HG03460 (cell line): ENCODE data around the gene TMEM192.
"Not testable (repeated sequence)": the region's sequence is repeated elsewhere in the genome, so short reads cannot be mapped to it uniquely, and the experiment has no call there.

Experiments used
- ATAC-seq: cut with Tn5 transposase; IDR thresholded peaks from one replicate; pipeline ENCODE4 v1.9.1; 2021; ENCODE audit not compliant: unreplicated experiment

The TMEM192 gene

DNA sequence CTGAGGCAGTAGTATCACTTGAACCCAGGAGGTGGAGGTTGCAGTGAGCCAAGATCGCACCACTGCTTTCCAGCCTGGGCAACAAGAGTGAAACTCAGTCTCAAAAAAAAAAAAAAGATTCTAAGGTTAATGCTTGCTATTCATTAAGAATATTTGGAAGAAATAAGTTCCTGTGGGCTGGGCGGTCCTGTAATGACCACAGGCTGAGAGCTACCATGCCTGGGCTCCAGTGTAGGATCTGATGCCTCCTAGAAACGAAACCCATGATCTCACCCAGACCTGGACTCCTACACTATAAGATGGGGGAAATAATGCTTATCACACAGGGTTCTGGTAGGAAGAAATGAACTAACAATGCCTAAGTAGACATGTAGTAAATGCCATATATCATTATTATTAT lies 17.8 kb downstream of the TMEM192 start:
- no peak for ATAC-seq

DNA sequence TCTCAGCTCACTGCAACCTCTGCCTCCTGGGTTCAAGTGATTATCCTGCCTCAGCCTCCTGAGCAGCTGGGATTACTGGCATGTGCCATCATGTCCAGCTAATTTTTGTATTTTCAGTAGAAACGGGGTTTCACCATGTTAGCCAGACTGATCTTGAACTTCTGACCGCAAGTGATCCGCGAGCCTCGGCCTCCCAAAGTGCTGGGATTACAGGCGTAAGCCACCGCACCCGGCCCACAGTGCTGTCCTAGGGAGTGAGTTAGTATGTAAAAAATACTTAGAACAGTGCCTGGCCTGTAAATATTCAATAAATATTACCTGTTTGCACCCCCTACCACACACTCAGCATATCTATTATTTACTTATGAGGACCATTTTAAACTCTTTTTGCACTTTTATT lies 20.5 kb downstream of the TMEM192 start:
- not testable (repeated sequence) for ATAC-seq

DNA sequence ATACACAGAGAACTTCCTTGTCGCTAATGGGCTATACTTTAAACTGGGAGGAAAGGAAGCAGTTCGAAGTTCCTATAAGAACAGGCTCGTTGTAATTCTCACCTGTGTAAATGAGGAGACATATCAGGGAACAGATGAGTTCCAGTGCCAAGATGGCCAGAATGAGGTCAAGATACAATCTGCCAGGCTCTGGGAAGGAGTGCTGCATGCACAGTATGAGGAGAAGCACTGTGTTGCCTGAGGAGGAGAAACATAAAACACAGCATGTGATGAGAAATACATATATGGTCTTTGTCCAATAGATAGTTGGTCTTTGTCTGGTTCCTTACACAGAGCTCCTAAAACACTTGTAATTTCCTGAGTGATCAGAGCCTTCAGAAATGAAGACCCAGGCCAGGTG lies 24.3 kb downstream of the TMEM192 start:
- ATAC-seq: no peak

DNA sequence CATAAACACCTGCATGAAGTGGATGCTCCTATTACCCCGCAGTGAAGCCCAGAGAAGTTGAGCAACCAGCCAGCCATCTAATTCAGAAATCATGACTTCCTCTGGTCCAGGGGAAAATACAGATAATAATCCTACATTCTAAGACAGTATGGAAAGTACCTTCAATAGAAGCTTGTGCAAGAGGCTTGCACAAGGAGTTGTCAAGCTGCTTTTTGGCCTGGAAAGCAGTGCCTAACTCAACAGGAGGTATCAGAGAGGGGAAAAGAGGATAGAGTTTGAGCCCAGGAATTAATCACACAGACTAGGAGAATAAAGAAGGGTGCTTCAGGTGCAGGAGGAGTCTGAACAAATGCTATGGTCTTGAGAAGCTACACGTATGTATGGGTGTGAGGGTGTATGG lies 26.7 kb downstream of the TMEM192 start:
- no peak for ATAC-seq

DNA sequence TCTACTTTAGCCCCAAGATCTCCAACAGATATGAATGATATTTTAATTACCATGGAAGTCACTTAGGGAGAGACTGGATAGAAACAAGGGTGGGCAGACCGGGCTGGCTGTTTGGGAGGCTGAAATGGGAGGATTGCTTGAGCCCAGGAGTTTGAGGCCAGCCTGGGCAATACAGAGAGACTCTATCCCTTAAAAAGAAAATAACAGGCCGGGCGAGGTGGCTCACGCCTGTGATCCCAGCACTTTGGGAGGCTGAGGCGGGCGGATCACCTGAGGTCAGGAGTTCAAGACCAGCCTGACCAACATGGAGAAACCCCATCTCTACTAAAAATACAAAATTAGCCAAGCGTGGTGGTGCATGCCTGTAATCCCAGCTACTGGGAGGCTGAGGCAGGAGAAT lies 27.9 kb downstream of the TMEM192 start:
- ATAC-seq: not testable (repeated sequence)

DNA sequence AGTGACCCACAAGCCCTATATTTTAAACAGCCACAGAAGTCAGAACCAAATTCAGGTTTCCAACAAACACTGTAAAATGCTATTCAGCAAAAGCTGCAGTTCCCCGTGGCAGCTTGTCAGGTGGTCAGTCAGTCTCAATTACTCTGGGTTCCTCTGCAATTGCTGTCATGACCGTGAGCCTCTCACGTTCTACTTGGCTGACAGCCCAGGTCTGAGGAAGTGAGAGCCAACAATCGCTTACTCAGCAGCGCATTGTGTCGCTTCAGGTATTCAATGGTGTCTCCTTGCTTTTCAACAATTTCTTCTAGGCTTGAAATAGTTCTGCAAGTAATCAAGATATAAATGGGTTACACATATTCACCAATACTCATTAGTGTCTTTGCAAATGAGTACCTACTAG lies 33.2 kb downstream of the TMEM192 start:
- no peak for ATAC-seq

DNA sequence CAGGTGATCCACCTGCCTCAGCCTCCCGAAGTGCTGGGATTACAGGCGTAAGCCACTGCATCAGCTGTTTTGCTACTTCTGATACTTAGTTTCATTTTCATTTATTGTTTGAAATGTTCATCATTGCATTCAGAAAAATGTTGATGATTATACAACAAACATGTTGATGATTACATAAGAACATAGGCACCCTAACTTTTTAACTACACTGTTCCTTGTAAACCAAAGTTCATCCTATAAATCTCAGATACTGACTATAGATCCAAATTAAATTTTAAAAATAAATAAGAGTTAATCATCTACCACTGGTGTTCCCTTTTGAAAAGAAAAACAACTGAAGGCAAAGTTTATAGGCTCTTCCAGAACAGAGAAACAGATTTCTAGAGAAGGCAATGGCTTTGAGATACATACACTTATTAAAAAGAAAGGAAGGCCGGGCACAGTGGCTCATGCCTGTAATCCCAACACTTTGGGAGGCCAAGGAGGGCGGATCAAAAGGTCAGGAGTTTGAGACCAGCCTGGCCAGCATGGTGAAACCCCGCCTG lies 35.6 kb downstream of the TMEM192 start:
- no peak for ATAC-seq

DNA sequence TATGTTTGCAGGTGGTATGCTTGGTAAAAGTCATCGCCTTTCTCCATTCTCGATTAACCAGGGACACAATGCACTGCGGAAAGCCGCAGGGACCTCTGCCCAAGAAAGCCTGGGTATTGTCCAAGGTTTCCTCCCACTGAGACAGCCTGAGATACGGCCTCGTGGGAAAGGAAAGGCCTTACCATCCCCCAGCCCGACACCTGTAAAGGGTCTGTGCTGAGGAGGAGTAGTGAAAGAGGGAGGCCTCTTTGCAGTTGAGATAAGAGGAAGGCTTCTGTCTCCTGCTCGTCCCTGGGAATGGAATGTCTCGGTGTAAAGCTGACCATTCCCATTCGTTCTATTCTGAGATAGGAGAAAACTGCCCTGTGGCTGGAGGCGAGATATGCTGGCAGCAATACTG lies 39.3 kb downstream of the TMEM192 start:
- ATAC-seq: not testable (repeated sequence)

DNA sequence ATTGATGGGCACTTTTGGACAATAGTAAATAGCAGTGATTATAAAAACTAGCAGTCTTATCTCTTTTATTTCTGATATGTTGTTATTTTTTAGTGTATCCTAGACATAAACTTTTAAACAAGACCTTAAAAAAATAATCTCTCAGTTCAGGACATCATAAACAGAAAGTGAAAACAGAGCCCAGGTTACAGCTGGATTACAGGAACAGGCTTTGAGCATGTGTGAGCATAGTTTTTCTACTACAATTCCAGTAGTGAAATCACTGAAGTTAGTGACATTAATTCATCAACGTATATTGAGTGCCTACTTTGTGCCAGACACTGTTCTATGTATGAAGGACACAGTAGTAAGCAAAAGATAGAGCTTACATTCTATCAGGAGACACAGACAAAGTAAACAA lies 42.1 kb downstream of the TMEM192 start:
- ATAC-seq: no peak

DNA sequence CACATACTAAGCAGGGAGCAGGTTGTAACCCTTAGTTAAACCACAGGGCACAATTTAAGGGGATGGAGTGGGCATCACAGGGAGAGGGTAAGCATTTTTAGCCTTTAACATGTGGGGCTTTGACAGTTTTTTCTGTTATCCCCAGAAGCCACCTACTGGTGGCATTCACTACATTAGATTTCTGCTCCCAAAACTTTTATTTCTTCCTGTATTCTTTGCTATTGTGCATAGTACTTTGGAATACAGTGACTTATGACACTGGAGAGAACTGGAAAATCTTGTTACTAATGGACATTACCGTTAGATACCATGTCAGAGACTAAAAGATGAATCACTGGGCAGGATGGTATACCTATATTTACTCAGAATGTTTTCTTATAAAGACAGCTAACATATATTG lies 51.7 kb downstream of the TMEM192 start:
- no peak for ATAC-seq

DNA sequence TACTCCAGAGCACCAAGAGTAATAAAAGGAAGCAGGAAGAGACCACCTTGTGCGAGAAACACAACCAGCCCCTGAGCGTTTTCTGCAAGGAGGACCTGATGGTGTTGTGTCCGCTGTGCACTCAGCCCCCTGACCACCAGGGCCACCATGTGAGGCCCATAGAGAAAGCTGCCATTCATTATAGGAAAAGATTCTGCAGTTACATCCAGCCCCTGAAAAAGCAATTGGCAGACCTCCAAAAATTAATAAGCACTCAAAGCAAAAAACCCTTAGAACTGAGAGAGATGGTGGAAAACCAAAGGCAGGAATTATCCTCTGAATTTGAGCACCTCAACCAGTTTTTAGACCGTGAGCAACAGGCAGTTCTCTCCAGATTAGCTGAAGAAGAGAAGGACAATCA lies 53.3 kb downstream of the TMEM192 start:
- ATAC-seq: no peak

DNA sequence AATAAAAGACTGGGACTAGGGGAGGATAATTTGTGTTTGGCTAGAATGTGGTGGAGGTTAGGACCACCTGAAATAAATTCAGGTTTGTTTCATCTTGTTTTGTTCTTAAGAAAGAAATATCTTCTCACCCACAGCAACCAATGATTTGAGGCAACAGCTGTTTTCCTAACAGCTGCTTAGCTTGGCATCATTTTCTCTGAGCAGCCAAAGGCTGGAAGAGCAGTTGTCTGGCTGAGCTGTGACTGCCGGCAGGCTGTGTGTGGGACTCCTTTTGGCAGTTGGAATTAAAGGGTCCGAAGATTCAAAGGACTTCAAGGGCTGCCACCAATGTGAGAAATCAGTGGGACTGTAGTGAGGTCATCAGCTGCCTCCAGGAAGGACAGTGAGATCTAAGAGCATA lies 54.0 kb downstream of the TMEM192 start:
- no peak for ATAC-seq

DNA sequence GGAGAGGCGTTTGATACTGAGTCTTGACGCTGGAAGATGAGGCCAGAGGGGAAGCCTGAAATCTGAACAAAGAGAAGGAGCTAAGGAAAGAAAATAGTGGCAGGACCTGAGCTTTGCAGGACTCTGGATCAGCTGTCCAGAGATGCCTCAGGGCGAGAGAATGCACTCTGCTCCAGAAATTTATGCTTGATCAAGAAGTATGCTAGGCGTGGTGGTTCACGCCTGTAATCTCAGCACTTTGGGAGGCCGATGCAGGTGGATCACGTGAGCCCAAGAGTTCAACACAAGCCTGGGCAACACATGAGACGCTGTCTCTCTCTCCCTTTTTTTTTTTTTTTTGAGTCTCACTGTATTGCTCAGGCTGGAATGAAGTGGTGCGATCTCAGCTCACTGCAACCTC lies 57.1 kb downstream of the TMEM192 start:
- no peak for ATAC-seq

DNA sequence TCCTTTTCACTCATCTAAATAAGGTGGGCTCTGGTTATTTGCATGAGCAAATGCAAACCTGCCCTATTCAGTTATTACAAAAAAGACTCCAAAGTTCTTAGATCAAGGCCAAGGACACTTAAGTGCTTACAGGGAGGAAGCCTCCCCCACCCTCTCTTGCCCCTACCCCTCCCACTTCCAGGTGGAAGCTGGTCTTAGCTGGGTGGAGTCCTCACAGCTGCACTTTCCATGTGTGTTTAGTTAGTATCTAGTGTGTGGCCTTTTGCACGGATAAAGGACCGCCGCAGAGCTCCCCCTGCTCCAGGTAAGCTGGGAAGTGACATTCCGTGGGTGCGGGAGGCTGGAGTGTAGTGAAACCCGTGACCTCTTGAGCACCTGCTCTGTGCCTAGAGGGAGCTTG lies 59.0 kb downstream of the TMEM192 start, which contains the start of gene TRIM75:
Gene TRIM75 (plus strand): TSS at position 222 of the 400 bp plus-strand sequence. CDS start 5,282 bp downstream, outside the sequence.
- no peak for ATAC-seq

DNA sequence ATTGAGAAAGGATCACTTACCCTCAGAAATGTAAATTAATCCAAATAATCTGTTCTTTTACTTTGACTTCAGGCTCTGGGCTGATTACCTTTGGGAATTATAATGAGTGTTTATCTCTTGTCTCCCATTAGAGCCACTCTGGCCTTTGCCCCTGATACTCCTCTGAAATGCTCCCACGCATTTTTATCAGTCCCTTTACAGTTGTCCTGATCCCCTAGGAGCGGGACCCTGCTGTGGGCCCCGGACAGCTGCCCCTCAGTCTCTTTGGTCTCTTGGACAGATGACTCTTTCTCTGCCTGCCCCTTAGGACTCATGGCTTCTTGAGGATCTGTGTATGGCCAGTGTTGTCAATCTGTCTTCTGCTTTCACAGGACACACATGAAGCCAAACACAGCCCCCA lies 60.0 kb downstream of the TMEM192 start:
- no peak for ATAC-seq

DNA sequence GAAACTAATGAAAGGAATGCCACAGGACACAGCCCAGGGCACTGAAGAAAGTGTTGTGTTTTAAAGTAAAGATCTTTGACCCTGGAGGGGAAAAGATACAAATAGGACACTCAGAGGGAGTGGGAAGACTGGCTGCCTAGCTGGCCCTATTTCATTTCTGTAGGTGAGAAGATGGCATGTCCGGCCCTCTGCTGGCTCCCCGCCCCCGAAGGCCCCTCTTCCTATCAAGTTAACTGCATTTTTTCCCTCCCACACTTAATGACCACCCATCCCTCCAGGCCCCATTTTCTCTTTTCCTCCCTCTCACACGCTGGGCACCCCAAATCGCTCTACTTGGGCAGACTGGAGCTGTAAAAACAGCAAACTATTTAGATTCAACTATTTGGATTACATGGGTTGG lies 64.5 kb downstream of the TMEM192 start:
- ATAC-seq: no peak

DNA sequence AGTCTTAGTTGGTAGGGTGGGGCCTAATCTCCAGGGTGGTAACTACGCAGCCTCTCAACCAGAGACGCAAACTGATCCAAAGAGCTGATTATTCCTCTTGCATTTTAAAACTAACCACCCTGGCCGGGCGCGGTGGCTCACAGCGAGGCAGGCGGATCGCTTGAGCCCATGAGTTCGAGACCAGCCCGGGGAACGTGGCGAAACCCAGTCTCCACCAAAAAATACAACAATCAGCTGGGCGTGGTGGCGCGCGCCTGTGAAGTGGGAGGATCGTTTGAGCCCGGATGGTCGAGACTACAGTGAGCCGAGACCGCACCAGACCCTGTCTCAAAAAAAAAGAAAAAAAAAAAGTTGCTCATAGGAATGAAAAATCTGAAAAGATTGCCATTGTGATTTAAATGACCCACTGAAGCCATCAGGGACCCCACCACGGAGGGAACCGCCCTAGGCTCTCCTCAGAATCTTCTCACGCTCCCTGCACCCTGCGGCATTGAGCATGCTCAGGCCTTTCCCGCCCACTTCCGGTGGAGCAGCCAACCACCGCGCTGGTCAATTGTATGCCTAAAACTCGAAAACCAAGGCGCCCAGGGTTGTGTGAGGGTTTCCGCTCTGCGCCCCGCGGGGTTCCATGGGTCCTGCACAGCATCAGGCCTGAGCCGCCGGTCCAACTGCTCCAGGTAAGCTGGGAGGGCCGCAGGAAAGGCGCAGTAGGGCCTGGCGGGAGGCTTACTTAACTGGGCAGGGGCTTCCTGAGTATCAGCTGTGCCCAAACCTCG lies 81.0 kb downstream of the TMEM192 start, which contains the start of gene TRIM60:
Gene TRIM60 (plus strand): TSS at position 564 of the 776 bp plus-strand sequence. CDS start 8,074 bp downstream, outside the sequence.
- no peak for ATAC-seq

DNA sequence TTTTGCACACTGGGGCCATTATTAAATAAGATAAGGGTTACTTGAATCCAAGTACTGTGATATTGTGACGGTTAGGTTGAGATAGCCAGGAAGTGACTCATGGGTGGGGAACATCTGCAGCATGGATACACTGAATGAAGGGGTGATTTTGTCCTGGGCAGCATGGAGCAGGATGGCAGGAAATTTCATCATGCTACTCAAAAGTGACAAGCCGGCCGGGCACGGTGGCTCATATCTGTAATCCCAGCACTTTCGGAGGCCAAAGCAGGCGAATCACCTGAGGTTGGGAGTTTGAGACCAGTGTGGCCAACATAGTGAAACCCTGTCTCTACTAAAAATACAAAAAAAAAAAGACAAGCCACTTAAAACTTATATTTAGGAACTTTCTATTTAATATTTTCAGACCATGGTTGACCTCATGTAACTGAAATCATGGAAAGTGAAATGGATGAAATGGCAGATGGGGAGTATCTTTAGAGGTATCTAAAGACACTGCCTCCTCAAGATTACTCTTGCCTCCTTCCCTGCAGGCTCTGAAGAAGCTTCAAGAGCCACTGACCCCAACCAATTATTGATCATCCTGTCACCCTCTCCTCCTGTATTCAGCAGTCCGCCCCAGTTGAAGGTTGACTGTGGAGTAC lies 84.8 kb downstream of the TMEM192 start:
- ATAC-seq: no peak

DNA sequence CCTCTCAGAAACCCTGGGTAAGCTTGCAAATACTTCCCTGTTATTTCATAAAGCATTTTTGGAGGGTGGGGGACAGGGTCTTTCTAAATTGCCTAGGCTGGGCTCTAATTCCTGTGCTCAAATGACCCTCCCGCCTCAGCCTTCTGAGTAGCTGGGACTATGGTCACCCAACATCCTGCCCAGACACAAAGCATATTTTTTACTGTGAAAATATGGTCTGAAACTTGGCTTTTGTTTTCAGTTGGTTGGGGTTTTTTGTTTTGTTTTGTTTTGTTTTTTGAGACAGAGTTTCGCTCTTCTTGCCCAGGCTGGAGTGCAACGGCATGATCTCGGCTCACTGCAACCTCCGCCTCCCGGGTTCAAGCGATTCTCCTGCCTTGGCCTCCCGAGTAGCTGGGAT lies 86.9 kb downstream of the TMEM192 start:
- ATAC-seq: not testable (repeated sequence)
